Thyroid gland (tissue), 4 donors: ENCODE results near the gene SLC25A26.

Source experiments
- POLR2A ChIP-seq, 2 donors: fragments of 450-650 bp; IDR thresholded peaks; one replicate each; pipeline ENCODE4 v1.6.1; 2017; ENCODE audit warnings: antibody characterized with exemption in 2 of 2, mild to moderate bottlenecking in 2 of 2, moderate library complexity in 1 of 2
- TF ChIP-seq, protein P1 (sequence below), 6 experiments: fragments of 200-600 bp in 3 of 6; fragments of 450-650 bp in 3 of 6; sonication (generic) in 3 of 6; IDR thresholded peaks; one replicate each; pipeline ENCODE4 v1.5.1; 2016 to 2019; ENCODE audit warnings: antibody characterized with exemption in 6 of 6, mild to moderate bottlenecking in 2 of 6, inconsistent platforms in 1 of 6, moderate library complexity in 1 of 6

DNA sequence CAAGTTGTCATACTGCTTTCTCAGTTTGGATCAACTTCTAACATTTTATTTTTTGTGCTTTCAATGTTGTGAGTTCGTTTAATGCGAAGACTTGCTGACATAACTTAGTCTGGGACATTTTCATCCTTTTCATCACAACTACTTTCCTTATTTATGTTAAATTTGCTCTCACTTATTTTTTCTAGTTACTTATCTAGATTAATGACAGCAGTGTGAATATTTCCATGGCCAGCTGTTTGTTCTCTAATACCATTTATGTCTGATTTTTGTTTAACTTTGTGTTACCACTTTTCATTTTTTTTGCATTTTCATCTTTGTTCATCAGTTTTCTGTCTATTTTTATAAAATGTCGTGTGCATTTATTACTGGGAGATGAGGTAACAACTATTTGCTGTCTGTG lies 6.2 kb downstream of the SLC25A26 start:
- TF ChIP-seq, protein P1, sequence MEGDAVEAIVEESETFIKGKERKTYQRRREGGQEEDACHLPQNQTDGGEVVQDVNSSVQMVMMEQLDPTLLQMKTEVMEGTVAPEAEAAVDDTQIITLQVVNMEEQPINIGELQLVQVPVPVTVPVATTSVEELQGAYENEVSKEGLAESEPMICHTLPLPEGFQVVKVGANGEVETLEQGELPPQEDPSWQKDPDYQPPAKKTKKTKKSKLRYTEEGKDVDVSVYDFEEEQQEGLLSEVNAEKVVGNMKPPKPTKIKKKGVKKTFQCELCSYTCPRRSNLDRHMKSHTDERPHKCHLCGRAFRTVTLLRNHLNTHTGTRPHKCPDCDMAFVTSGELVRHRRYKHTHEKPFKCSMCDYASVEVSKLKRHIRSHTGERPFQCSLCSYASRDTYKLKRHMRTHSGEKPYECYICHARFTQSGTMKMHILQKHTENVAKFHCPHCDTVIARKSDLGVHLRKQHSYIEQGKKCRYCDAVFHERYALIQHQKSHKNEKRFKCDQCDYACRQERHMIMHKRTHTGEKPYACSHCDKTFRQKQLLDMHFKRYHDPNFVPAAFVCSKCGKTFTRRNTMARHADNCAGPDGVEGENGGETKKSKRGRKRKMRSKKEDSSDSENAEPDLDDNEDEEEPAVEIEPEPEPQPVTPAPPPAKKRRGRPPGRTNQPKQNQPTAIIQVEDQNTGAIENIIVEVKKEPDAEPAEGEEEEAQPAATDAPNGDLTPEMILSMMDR (IDR thresholded peaks at IDR 0.05) = no peak
- no peak for TF ChIP-seq POLR2A (IDR thresholded peaks at IDR 0.05)
